DMS53 (cell line): ENCODE data around the gene EPHB1.

Source experiments
- DNase-seq: peaks from one replicate; lab custom pipeline; 2025; lab: John Stamatoyannopoulos, UW

EPHB1 gene

DNA sequence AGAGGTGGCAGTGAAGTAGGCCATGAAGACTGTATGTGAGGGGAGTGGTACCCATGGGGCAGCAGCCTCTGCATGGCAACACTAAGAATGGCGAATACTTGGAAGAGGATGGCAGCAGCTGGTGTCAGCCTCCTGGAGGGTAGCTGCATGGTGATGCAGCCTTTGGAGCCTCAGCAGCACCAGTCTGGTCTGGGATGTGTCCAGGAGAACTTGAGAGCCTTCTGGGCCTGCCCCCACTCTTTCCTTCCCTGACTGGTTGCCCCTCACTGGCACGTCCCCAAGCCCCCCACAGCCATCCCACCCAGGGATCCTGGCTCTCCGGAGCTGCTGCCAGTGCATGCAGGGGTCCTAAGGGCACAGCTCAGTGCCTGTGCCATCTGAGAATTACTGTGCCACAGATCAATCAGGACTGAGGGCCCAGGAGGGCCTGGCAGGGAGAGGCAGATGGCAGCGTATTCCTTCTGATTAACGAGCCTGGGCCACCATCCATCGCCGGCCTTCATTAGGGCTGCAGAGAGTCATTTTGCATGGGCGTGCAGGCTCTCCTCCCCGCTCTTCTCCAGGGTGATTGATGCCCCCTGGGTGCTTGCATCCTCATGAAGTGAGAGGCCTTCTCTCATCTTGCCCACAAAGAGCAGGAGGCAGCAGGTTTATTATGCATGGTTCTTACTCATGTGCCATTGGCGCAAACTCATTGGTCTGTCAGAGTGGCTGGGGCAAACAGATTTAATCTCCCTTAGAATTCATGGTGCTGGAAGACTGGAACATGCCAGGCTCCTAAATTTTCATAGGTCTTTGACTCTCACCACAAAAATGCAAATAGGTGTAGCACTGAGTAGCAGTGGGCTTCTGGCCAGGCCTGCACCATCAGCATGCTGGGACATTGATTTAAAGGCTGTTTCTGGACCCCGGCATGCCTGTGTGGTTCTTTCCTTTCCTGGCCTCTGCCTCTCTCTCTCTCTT, 116.8 kb downstream of the EPHB1 start:
- DNase-seq: no peak

DNA sequence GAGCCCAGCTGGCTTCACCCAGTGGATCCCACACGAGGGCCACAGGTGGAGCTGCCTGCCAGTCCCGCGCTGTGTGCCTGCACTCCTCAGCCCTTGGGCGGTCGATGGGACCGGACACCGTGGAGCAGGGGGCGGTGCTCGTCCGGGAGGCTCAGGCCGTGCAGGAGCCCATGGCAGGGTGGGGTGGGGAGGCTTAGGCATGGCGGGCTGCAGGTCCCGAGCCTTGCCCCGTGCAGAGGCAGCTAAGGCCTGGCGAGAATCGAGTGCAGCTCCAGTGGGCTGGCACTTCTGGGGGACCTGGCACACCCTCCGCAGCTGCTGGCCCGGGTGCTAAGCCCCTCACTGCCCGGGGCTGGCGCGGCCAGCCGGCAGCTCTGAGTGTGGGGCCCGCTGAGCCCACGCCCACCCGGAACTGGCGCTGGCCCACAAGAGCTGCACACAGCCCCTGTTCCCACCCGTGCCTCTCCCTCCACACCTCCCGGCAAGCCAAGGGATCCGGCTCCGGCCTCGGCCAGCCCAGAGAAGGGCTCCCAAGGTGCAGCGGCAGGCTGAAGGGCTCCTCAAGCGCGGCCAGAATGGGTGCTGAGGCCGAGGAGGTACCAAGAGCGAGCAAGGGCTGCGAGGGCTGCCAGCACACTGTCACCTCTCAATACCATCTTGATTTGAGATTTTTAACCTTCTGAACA, 121.4 kb downstream of the EPHB1 start:
- DNase-seq: no peak

DNA sequence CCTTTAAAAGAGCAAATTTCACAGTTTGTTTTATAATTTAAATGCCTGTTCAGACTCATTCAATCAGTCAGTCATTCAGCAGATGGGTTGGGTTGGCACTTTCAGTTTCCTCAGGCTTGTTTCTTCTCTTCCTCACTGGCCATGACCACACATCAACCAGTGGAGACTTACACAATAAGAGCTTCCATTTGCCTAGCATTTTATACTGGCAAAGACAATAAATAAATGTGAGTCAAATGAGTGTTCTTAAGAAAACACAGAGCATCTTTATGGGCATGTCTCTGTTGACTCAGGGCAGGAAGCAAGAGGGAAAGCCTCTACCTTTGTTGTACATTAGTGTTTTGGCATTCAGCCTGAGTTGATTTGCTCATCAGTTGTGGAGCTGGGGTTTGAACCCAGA, 122.6 kb downstream of the EPHB1 start:
- DNase-seq: no peak

DNA sequence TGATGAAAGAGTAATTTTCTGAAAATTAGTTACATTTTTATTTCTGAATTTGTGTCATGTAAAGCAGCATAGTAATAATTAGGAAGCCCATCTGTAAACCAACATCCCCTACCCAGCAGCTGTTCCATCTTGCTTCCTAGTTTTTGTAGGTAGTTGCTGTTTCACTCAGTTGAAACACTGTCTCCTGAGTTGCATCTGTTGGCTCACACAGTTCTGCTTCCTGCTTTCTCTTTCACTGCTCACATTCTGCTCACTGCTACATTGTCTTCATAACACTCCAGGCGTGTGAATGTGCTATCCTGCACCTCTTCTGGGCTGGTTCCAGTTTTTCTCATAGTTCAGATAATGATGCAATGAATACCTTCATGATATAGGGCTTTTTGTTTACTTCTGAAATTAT, 123.4 kb downstream of the EPHB1 start:
- no peak for DNase-seq

DNA sequence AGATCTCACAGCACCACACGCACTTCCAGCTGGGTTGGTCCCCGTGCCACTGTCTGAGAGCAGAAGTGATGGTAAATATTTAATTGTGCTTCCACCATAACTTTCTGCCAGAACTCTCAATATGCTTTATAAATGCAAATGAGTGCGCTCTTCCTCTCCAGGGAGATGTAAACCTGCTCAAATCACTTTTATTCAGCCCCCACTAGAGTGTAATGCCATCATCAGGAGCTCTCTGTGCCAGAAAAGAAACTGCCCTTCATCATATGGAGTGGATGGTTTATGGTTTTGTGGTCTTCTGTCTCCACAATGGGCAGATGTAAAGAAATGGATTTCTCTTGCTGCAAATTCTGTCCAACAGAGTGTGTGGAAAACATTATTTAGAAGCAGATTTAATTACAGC, 127.0 kb downstream of the EPHB1 start:
- DNase-seq: no peak

DNA sequence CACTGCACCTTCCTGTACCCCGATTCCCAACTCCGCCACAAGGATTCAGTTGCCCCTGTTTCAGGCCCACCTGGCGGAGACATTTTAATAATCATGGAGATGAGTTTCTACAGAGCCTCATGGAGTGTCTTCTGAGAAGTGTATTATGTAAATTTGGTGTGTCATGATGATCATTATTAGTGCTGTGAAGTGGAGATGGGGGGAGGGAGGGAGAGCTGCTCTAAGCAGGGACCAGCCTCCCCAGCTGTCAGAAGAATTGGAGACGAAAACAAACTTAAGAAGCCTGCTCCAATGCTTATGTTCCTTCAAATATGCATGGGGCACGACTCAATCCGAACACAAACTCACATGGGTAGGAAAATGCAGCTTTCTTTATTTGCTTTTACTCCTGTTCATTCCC, 127.8 kb downstream of the EPHB1 start:
- no peak for DNase-seq

DNA sequence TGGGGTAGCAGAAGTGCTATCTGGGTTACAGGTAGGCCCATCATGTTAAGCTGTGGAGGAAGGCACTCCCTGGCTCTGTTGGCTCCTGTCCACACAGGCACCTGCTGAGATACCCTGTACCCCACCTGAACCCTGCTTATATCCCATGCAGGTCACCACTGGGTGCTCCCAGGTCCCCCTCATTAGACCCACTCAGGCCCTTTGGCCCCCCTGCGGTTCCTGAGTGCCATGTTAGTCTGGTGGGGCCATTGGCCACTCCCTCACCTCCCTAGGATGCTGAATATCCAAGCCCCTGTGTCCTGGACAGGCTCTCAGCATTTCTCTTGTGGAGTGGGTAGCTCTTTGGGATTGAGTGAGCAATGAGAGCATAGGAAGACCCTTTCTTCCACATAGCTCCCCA, 128.2 kb downstream of the EPHB1 start:
- no peak for DNase-seq

DNA sequence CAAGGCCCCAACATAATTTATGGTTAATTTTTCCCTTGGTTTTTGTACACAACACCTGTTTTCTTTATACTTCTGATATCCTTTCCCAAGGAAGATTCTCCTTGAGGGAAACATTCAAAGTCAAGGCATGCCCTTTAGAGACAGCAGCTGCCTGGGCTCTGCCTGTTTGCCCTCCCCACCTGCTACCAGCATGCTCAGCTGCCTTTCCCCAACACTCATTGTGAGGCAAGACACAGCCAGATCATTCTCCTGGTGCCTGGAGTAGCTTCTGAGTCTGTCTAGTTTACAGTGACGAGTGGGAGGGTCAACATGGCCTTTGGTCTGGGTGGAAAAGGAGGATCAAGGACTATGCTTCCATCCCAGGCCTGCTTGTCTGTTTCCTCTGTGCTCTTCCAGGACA, 132.5 kb downstream of the EPHB1 start:
- DNase-seq: peak; percentile 17

DNA sequence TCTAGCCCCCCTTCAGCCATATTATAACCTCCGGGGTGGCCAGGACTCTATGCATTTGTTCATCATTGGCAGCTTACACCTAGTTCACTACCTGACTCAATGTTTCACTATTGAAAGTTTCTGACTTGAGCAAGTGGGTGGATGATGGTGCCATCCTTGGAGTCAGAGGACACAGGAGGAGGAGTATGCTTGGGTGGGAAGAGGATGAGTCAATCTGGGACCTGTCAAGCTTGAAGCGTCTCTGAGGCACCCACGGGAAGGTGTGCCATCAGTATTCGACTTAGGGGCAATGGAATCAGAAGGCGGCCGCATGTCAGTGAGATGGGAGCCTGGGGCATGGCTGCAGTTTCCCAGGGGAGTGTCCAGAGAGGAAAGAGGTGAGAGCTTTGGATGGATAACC, 133.3 kb downstream of the EPHB1 start:
- no peak for DNase-seq

DNA sequence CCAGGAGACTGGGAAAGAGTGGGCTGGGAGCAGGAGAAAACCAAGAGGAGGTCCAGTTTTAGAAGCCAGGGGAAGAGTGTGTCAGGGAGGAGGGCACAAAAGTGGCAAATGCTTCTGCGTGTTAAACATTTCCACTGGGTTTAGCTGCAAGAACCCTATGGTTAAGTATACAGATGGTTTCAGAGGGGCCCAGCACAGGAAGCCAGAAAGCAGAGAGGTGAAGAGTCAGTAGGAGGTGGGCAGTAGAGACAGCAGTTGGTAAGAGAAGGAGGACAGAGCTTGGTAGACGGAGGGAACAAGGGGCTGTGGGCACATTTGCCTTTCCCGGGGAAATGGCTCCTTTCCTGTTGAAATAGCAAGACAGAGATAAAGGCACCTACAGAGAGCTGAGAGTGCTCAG, 133.8 kb downstream of the EPHB1 start:
- no peak for DNase-seq

DNA sequence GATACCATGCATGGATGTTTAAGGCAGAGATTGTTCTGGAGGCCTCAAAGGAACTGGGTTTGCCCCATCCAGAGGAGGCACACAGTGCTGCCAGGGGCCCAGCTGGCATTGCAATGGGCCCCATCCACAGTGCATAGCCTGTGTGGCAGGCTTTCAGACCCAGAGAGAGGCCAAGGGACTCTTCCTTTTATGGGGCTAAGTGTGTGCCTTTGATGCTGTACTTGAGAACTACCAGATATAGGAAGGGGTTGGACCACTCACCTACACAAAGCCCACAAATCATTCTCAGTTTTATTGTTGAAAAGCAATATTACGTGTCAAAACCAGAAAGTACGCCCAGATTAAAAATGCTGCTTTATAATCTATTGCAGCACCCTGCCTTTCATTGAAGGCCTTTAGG, 134.9 kb downstream of the EPHB1 start:
- DNase-seq: no peak

DNA sequence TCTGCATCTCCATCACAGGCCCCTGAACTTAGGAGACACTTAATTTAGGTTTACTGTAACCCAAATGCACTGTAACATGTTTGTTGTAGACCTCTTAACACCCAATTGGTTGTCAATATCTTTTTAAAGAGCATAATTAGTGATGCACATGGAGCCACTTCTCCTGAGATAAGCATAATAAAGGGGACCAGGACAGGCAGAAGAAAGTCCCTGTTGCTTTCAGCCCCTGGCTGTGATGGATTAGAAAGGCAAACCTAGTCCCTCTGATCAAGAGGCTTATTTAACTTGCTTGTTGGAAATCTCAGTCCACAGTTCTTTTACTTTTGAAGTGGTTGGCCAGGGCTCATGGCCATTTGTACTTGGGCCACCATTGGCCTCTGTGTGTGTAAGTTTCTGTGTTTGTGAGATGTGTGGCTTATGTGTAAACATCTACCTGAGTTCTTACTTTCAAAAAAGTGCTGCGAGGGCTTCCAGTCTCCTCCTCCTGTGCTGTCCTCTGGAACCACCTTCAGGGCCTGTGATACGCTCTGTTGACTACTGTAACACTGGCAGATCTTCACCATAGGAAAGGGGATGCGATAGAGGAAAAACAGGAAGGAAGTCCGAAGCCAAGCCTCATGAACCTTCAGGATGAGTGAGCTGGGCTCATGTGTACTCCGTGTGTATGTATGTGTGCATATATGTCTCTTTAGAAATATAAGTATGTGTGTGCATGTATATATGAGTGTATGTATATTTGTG, 136.2 kb downstream of the EPHB1 start:
- no peak for DNase-seq

DNA sequence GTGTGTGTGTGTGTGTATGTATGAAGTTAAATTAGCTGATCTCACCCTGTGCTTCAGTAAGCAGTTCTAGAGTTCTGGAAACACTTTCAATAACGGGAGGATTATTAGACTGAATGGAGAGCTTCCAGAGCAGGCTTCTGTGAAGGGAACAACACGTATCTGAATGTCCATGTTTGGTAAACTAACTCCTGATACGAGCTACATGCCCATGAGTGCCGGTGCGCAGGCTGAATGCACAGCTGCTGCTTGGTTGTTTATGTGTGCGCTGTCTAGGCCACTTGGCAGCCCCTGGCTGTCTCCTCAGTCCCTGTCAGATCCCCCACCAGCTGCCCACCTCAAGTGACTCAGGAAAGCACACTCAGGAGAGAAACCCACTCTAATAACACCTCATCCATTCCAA, 137.0 kb downstream of the EPHB1 start:
- DNase-seq: no peak

DNA sequence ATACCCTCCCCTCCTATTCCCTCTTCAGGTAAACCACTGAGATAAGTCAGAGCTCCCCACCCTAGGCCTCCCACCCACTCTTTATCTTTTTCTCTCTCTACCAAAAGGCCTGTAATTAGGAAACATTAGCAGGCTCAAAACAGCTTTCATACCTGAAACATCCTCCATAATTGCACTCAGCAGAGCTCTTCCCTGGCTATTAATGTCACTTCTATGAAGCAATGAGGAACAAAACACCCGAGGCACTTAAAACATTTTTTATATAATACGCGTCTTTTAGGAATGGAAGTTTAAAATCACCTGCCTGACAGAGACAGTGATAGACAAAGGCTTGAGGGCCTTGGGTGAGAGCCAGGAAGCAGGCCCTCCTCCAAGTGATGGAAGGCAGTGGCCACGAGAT, 138.9 kb downstream of the EPHB1 start:
- DNase-seq: no peak

DNA sequence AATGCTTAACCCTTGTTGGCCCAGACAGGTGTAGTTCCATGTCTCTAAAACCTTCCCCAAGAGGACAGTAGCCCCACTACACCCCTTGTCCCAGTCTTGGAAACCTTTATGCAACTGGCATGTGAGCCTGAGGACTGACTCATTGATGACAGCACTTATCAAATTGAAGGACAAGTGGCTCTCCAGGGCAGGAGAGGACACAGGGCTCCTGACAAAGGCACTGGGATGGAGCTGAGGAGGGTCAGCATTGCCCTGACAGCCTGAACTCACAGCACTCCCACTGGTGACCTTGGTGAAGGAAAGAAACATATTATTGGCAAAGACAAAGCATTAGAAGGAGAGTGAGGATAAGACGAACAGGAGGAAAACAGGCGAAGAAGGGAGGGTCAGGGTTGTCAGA, 139.9 kb downstream of the EPHB1 start:
- peak; percentile 20 for DNase-seq

DNA sequence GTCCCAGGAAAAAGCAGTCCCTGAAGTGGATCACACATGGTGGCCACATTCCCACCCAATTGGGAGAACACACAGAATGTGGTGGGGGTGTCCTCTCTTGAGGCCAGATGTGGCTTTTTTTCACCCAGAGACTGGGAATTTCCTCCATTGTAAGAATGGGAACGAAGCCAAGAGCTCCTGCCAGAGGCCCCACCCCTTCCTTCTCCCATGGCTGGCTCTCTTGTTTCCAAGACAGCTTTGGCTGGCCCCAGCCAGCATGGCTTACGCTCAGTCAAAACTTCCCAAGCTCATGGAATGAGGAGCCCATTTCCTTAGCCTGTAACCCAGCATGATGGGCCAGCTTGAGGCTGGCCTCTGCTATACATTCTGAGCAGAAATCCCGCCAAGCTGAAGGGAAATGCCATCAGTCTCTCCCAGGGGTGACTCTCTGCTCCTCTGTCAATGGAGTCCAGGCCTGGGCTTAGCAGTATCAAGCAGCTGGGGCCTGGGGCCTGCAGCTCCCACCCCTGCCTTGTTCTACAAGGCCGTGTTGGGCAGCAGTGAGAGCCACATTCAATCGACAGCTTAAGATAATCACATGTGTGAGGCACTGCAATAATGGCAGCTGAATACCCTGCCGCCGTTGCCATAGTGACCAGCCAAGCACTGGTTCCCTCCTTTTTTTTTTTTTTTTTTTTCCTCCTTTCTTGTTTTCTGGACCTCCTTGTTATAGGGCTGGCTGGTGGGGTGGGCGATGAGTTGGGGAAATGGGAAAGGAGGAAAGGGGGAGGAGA, 142.4 kb downstream of the EPHB1 start:
- peak; percentile 55 for DNase-seq

DNA sequence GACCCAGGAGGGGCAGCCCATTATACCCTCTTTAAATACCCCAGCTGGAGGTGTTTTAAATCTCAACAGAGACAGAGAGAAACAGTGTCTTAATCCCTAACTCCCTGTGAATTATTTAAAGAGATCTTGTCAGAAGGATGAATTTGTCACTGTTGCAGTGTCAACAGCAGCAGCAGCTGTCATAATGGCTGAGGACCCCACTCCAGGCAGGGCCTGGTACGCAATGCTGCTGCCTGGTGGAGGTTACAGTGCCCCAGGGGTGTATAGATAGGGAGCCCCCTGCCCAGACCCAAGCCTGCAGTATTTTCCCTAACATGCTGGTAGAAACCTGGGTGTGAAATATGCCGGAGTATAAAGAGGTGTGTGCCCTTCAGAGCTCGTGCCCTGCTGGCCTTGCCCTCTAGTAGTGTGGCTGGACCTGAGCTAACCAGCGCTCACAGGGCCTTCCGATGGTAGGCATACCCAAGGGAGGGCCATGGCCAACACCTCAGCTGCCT, 143.0 kb downstream of the EPHB1 start:
- DNase-seq: no peak

DNA sequence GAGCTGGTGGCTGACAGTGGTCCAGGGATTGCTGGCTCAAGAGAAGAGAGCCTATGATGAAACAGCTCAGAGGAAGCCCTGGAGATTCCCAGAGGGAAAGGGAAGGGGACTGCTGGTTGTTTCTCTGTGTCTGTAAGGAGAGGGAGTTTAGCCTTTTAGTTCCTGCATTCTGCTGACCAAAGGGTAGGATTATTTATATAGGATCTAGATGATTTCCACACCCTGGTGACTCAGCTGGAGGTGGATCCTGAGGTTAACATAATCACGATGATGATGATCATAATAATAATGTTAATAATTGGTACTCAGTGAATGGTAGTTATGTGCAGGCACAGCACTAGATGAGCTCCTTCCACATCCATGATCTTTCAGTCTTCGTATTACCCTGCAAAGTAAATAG, 144.9 kb downstream of the EPHB1 start:
- no peak for DNase-seq

DNA sequence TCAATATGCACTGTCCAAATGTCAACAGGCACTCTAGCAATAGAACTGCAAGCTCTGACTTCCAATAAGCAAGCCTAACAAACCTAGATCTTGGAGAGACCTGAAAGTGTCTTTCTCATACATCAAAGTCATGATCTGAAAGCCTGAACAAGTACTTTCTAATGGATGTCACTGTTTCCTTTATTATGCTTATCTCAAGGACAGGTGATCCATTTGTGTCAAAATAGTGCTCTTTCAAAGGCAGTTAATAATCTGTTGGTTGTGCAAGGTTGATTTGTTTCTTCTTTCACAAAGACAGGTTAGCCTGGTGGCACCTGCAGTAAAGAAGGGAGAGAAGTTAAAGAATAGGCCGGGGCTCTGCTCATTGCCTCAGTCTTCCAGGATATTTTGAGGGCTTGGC, 146.8 kb downstream of the EPHB1 start:
- DNase-seq: peak; percentile 23

DNA sequence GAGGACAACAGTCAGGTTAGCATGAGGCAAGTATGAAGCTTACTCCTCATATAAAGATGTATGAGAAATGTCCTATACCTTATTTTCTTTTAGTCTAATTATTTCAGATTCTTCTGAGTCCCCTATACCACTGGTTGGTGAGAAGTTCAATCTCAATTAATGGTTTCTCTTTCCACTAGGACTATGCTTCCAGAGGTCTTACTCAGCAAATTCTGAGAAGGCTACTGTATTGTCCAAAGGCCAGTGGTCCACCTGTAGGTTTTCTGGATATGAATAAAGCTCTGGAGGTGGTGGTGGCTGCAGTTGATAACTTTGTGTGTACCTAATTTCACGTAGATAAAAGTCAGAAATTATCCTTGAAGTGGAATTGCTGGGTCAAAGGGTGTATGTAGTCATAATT, 149.4 kb downstream of the EPHB1 start:
- DNase-seq: no peak

DNA sequence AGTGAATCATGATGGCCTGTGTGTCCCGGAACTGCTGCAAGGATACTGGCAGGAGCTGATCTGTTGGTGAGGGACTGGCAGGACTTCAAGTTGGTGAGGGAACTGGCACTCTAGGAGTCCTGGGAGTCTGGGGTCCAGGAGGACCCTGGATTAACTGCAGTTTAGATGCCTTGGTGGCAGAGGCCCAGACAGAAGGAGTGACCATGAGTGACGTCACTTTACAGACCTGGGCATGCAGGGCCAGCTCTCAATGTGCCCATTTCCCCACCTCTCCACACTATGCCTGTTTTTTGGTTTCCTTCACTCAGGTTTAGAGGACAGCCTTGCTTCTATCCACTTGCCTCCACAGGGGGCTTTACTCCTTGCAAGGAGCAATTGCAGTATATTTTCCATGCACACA, 154.1 kb downstream of the EPHB1 start:
- no peak for DNase-seq

DNA sequence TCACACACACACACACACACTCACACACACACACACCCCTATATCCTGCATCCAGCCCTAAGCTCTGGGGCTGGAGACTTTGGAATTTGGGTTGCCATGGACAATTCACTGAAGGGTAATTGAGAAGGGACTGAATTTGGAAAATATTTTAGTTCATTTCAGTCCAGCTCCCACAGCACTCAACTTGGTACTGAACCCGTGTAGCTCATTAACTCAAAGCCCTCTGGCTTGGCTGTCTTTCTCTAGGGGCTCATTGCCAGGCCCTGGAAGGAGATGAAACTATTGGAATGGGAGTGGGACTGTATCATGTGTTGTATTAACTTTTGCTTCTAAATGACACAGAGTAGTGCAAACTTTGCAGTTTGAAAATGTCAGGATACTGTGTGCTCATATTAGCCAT, 157.3 kb downstream of the EPHB1 start:
- no peak for DNase-seq
